Loucy (cell line): ENCODE measurements around the gene FICD.

ENCODE experiments used
- H2AFZ ChIP-seq: fragments of 200-600 bp; sonication (generic); 2 replicates; pipeline ENCODE4 v1.6.0; 2016; ENCODE audit warnings: antibody characterized with exemption, mild to moderate bottlenecking, low read length, moderate library complexity
- H3F3A ChIP-seq: fragments of 200-600 bp; 2 replicates; pipeline ENCODE4 v1.6.0; 2016; ENCODE audit warnings: antibody characterized with exemption, low read depth, mild to moderate bottlenecking
- H3K27me3 ChIP-seq: fragments of 200-600 bp; sonication (generic); 2 replicates; pipeline ENCODE4 v1.6.1; 2014; ENCODE audit warnings: low read length, mild to moderate bottlenecking; ENCODE audit not compliant: insufficient read depth, poor library complexity, severe bottlenecking
- H3K36me3 ChIP-seq: fragments of 200-600 bp; sonication (generic); 2 replicates; pipeline ENCODE4 v1.6.1; 2016; ENCODE audit warnings: low read length; ENCODE audit not compliant: insufficient read depth
- H3K4me1 ChIP-seq: fragments of 200-600 bp; sonication (generic); 2 replicates; pipeline ENCODE4 v1.5.1; 2014; ENCODE audit warnings: low read length, mild to moderate bottlenecking; ENCODE audit not compliant: insufficient read depth, poor library complexity, severe bottlenecking
- H3K4me2 ChIP-seq: fragments of 200-600 bp; sonication (generic); 2 replicates; pipeline ENCODE4 v1.6.0; 2014; ENCODE audit warnings: antibody characterized with exemption, low read length, low read depth, mild to moderate bottlenecking; ENCODE audit not compliant: poor library complexity, severe bottlenecking
- H3K4me3 ChIP-seq: fragments of 200-600 bp; sonication (generic); 2 replicates; pipeline ENCODE4 v1.5.1; 2014; ENCODE audit warnings: low read length, mild to moderate bottlenecking, mixed read lengths; ENCODE audit not compliant: poor library complexity, severe bottlenecking
- H3K79me2 ChIP-seq: fragments of 200-600 bp; sonication (generic); 2 replicates; pipeline ENCODE4 v1.6.1; 2014; ENCODE audit warnings: low read length; ENCODE audit not compliant: insufficient read depth
- H3K9ac ChIP-seq: fragments of 200-600 bp; sonication (generic); 2 replicates; pipeline ENCODE4 v1.6.0; 2014; ENCODE audit warnings: mild to moderate bottlenecking, low read depth, low read length, moderate library complexity; ENCODE audit not compliant: poor library complexity, severe bottlenecking
- H3K9me2 ChIP-seq: fragments of 200-600 bp; sonication (generic); replicated peaks from 2 replicates; pipeline ENCODE4 v1.6.1; 2016; ENCODE audit warnings: low read depth, low read length, mixed read lengths
- H3K9me3 ChIP-seq: fragments of 200-600 bp; sonication (generic); 2 replicates; pipeline ENCODE4 v1.6.1; 2014; ENCODE audit warnings: mild to moderate bottlenecking, antibody characterized with exemption, low read length, low read depth; ENCODE audit not compliant: insufficient read depth
- H4K20me1 ChIP-seq: fragments of 200-600 bp; sonication (generic); 2 replicates; pipeline ENCODE4 v1.6.0; 2014; ENCODE audit warnings: antibody characterized with exemption, low read length, mild to moderate bottlenecking; ENCODE audit not compliant: insufficient read depth, poor library complexity, severe bottlenecking
- EZH2phosphoT487 ChIP-seq: fragments of 200-600 bp; IDR thresholded peaks from 2 replicates; pipeline ENCODE4 v1.6.1; 2018; ENCODE audit warnings: antibody characterized with exemption, mild to moderate bottlenecking, moderate library complexity, borderline replicate concordance
- TF ChIP-seq, protein P1 (sequence below): fragments of 200-600 bp; sonication (generic); conservative IDR thresholded peaks from 2 replicates; pipeline ENCODE4 v1.5.1; 2014; ENCODE audit warnings: mild to moderate bottlenecking, antibody characterized with exemption, low read length

Gene FICD

DNA sequence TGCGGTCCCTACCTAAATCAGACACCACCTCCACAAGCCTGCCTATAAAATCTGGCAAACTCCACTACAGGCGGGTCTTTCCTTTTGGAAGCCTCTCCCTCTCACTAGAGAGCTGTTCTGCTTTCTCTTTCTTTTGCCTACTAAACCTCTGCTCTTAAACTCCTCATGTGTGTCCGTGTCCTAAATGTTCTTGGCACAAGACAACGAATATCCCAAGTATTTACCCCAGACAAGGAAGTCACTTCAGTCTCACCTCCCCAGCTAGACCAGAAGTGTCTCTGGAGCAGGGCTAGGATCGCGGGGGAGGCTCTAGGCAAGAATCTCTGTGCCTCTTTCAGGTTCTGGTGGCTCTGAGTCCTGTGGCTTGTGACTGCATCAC lies 37.2 kb upstream of the FICD start:
- no peaks in the 10 kb centered on the region for H3K79me2 ChIP-seq
- H3K4me3 ChIP-seq, result no peak overlapping the region
- H3K9me3 ChIP-seq, result no peaks in the 10 kb centered on the region
- H3F3A ChIP-seq, result no peaks in the 10 kb centered on the region
- H3K9ac ChIP-seq, result no peak overlapping the region
- peaks cover 12% of the 10 kb centered on the region for H3K4me1 ChIP-seq
- TF ChIP-seq EZH2phosphoT487, result no peak
- TF ChIP-seq, protein P1, sequence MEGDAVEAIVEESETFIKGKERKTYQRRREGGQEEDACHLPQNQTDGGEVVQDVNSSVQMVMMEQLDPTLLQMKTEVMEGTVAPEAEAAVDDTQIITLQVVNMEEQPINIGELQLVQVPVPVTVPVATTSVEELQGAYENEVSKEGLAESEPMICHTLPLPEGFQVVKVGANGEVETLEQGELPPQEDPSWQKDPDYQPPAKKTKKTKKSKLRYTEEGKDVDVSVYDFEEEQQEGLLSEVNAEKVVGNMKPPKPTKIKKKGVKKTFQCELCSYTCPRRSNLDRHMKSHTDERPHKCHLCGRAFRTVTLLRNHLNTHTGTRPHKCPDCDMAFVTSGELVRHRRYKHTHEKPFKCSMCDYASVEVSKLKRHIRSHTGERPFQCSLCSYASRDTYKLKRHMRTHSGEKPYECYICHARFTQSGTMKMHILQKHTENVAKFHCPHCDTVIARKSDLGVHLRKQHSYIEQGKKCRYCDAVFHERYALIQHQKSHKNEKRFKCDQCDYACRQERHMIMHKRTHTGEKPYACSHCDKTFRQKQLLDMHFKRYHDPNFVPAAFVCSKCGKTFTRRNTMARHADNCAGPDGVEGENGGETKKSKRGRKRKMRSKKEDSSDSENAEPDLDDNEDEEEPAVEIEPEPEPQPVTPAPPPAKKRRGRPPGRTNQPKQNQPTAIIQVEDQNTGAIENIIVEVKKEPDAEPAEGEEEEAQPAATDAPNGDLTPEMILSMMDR, result no peak
- H3K27me3 ChIP-seq, result no peaks in the 10 kb centered on the region
- H2AFZ ChIP-seq, result no peak overlapping the region
- H4K20me1 ChIP-seq, result no peaks in the 10 kb centered on the region
- H3K36me3 ChIP-seq, result no peaks in the 10 kb centered on the region
- H3K4me2 ChIP-seq, result peak overlapping the region; percentile 41
- no peaks in the 10 kb centered on the region for H3K9me2 ChIP-seq

DNA sequence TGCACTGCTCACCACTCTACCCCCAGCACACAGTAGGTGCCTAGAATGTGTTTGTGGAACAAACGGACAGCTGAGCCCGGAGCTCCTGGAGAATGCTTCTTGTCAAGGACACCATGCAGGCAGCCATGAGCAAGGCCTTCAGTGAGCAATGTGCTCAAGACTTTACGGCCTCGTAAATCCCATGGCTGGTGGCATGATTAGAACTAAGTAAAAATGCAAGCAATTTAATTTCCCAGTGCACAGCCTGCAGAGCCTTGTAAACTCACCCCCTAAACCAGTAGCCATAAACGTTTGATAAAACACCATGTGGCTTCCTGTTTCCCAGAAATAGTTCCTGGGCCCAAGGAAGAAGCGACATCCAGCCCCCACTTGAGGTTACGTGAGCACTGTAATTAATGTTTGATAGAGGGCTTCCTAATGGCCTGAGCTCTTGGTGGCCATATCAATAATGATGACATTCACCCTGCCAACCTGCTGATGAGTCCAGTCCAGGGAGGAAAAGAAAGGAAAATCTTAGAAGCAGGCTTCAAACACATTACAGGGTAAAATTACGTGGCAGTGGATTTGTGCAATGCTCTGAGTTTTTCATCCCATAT lies 36.4 kb upstream of the FICD start:
- Histone ChIP-seq H3K9me2 (no peaks in the 10 kb centered on the region), H3K9ac (no peak overlapping the region), H3K4me2 (peak overlapping the region; percentile 41), H3K36me3 (no peaks in the 10 kb centered on the region), H3K9me3 (no peaks in the 10 kb centered on the region), H3K79me2 (no peaks in the 10 kb centered on the region), H3K4me3 (no peak overlapping the region), H3F3A (no peaks in the 10 kb centered on the region), H3K27me3 (no peaks in the 10 kb centered on the region), H3K4me1 (peaks cover 12% of the 10 kb centered on the region), H2AFZ (no peak overlapping the region), H4K20me1 (no peaks in the 10 kb centered on the region)
- TF ChIP-seq, protein P1, result no peak
- no peak for TF ChIP-seq EZH2phosphoT487

DNA sequence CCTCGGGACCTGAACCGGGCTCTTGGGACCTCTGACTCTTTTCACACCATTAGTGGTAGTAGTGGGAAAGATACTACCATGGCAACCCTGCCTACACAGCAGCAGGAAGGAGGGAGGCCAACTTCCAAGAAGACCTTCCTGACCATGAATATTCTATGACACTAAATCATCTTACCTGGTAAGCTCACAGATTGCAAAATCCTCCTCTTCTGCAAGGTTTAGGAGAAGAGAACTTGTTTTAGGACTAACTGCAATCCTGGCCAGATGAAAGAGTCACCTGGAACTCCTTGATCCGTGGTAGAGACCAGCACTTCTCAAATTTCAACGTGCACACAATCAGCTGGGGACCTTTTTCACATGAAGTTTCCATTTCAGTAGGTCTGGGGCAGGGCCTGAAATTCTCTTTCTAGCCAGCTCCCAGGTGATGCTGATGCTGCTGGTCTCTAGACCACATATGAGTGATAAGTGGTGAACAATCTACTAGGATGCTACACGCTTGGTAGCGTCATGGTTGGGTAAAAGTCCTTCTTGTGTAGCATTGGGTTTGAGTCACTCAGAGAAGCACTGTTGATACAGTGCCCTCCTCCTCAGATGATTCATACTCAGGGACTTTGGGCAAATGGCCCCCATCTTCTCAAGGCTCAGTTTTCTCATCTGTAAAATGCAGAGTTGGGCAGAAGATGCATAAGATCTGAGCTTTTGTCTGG lies 35.6 kb upstream of the FICD start:
- no peaks in the 10 kb centered on the region for H4K20me1 ChIP-seq

More for the DNA sequence above, 35.6 kb upstream of the FICD start:
- Histone ChIP-seq H3K4me3 (no peak overlapping the region), H3K4me1 (peaks cover 12% of the 10 kb centered on the region), H3F3A (no peaks in the 10 kb centered on the region), H3K9ac (no peak overlapping the region), H3K79me2 (no peaks in the 10 kb centered on the region), H3K9me2 (no peaks in the 10 kb centered on the region), H3K9me3 (no peaks in the 10 kb centered on the region), H2AFZ (no peak overlapping the region), H3K4me2 (no peak overlapping the region), H3K27me3 (no peaks in the 10 kb centered on the region), H3K36me3 (no peaks in the 10 kb centered on the region)
- TF ChIP-seq EZH2phosphoT487, result no peak
- TF ChIP-seq, protein P1, result no peak
